ENCODE data around the gene DUSP7.

The DUSP7 gene

DNA sequence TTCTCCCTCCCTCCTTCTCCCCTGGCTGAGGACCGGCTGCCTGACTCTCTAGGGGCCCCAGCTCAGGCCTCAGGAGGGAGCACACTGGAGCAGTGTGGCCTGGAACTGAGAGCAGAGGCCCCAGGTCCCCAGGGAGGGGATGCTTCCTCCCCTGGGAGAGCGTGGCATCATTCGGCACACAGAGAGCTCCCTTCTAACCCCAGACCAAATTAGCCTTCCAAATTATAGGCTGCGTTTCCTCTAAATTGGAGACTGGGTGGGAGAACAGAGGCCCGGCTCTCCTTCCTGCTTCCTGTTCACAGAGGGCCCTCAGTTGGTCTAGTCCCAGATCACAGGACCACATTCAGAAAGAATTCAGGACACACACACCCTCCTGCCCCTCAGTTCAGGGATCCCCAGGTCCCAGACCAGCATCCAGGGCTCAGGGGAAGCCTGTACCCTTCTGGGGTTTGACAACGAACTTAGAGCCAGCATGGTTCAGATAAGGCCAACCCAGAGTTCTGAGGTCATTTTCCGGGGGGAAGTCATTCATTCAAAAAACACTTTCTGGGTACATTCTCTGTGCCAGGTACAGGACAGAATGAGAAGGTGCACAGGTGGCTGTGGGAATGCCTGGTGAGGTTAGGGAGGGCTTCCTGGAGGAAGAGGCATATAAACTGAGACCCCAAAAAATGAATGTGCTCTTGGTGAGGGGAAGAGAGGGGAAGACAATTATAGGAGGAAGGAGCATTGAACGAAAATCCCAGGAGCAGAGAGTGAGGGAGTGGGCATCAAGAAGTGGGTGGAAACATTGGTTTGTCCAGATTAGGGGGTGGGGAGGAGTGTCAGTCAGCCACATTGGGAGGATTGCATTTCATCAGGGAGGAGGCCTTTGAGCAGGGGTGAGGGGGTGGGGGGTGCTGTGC lies 32.3 kb downstream of the DUSP7 start:
- no peak for DNase-seq

- DNase-seq = no peak
Observed at GRCh38 chr3:52023101-52023770, 33.1 kb downstream of the DUSP7 start.

GRCh38 chr3:52022323-52023100 lies 33.9 kb downstream of the DUSP7 start:
- no peak for DNase-seq

GRCh38 chr3:52021489-52022268 lies 34.7 kb downstream of the DUSP7 start:
- DNase-seq = peak; percentile 9

DNA sequence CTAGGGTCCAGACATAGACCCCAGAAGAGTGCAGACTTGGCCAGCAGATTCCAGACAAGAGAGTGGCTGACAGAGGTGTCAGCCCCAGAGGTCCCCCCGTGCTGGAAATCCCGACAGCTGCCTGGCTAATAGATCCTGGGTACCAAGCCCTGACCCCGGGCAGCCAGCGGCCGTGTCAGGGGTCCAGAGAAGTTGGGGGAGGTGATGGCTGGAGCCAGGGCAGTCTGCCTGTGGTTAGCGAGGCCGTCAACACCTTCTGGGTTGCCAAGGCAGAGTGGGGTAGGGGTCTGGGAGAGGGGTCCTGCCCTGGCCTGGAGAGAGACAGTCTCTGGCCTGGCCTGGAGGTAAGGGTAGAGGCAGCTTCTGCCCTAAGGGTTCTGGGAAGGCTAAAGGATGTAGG lies 35.6 kb downstream of the DUSP7 start:
- no peak for DNase-seq

GRCh38 chr3:52019352-52020080 lies 36.9 kb downstream of the DUSP7 start:
- DNase-seq = no peak

DNA sequence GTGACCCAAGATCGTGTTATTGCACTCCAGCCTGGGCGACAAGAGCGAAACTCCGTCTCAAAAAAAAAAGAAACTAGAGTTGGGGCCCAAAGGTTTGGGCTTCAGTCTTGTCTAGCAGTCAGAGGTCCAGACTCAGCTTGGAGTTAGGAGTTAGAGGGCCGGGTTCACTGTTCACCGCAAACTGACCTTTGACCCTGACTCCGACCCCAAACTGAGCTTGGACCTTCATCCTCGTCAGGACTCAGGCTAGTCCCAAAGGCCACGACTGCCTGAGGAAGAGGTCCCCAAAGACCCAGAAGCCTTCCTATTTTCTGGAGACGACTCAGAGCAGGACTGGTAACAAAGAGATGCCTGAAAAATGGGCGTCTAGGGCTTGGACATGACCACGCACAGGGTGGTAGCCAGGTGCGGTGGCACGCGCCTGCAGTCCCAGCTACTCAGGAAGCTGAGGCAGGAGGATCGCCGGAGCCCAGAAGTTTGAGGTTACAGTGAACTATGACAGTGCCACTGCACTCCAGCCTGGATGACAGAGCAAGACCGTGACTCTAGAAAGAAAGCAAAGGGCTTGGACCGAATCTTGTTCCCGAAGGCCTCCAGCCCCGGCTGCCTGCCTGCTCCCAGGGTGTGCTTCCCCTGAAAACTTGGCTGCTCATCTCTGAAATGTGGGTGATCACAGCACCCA lies 37.9 kb downstream of the DUSP7 start:
- DNase-seq = no peak

GRCh38 chr3:52017586-52017985 lies 38.8 kb downstream of the DUSP7 start:
- no peak for DNase-seq

- no peak for DNase-seq
Observed at GRCh38 chr3:52015438-52016228, 40.7 kb downstream of the DUSP7 start.

- no peak for DNase-seq
Observed at GRCh38 chr3:52014613-52015012, 41.8 kb downstream of the DUSP7 start.

DNA sequence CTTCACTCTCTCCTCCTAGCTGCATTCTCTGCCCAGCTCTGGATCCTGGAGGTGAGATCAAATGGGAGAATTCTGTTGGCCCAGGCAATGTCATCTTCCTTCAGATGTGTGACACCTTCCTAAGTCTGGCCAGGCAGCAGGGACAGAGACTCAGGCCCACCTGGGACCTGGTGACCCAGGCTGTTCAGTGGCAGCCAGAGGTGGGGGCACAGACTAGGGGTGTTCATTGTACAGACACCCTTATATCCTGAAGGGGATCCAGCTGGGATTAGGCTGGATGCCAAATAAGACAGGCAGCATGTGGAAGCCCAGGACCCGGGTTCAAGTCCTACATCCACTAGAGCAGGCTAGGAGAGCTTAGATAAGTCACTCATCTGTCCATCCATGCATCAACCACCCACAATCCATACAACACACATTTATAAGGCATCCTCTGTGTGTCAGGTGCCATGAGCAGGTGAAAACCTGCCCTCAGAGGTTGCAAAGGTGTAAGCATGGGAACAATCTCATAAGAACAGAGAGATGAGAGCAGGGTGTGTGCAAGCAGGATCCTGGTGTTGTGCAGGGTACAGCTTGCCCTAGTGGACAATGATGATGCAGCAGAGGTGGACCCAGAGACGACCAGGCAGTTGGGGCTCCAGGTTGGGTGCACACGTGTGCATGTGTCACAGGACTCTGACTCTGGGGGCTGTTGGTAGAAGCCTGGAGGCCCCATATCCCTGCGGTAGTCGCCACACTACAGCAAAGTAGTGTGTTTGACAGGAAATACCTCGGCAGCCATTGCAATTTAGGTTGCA lies 42.4 kb downstream of the DUSP7 start:
- no peak for DNase-seq

DNA sequence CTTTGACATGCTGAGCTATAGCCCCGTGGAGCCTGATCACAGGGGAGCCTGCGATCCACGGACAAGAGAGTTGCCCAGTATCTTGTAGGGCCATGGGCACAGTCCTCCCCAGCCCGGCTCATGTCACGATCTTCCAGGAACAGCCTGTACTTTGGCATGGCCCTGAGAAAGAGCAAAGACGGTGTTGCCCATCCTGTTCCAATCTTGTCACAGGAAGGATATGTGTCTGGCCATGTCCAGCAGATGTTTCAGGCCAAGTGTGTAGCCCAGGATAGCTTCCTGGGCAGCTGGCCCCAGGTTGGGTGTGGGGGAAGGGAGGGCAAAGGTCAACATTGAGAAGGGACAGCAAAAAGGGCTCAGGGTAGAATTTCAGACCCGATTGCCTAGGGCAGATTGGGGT lies 43.7 kb downstream of the DUSP7 start:
- DNase-seq = no peak

DNA sequence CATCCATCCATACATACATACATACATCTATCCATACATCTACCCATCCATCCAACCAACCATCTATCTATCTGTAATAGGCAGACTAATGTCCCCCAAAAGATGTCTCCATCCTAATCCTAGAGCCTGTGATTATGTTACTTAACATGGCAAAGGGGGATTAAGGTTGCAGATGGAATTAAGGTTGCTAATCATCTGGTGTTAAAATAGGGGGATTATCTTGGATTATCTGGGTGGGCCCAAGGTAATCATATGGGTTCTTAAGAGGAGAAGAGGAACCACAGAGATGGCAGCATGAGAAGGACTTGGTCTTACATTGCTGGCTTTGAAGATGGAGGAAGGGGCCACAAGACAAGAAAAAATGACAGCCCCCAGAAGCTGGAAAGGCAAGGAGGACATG lies 45.9 kb downstream of the DUSP7 start:
- no peak for DNase-seq

- no peak for DNase-seq
Observed at GRCh38 chr3:52007291-52007690, 49.1 kb downstream of the DUSP7 start.

DNA sequence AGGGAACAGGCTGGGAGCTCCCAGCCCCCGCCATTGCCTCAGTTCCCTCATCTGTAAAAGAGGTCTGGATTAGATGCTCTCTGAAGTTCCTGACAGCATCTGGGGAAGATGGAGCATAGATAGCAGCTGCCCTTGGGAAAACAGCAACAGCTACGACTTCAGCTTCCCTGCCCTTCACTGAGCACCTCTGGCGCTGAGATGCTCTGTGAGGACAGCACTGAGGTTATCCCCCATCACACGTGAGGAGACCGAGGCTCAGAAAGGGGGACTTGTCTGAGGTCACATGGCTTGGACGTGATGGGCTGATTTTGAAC lies 49.6 kb downstream of the DUSP7 start:
- DNase-seq = no peak

GRCh38 chr3:52006017-52006819 lies 50.2 kb downstream of the DUSP7 start:
- DNase-seq = no peak

GRCh38 chr3:52005571-52005986 lies 50.8 kb downstream of the DUSP7 start:
- DNase-seq = peak; percentile 6

- no peak for DNase-seq
Observed at GRCh38 chr3:52004906-52005395, 51.4 kb downstream of the DUSP7 start.

All from NCI-H2107 (cell line).